Measurements from ENCODE around the gene COPS4. TPM values are rescaled to one million over a fixed set of nuclear protein-coding genes. Genes with fewer than 3 reads are reported as not detected.
A peak's percentile ranks its signal among the peaks of the same experiment; 100 is the strongest.
"Not testable (repeated sequence)": the region's sequence is repeated elsewhere in the genome, so short reads cannot be mapped to it uniquely, and the experiment has no call there.

Gene COPS4
- total RNA-seq, 4 donors from 2014 or later, result 34.3 to 116 (median 43.5) TPM

- Histone ChIP-seq H3K4me3 (no peak overlapping the region), H3K9me3 (no peaks in the 10 kb centered on the region), H3K36me3 (peaks cover 0 to 57% (median 0%) of the 10 kb centered on the region in 3 donors), H3K27me3 (no peaks in the 10 kb centered on the region), H3K27ac (no peak overlapping the region), H3K4me1 (no peaks in the 10 kb centered on the region)
- TF ChIP-seq, protein P1, sequence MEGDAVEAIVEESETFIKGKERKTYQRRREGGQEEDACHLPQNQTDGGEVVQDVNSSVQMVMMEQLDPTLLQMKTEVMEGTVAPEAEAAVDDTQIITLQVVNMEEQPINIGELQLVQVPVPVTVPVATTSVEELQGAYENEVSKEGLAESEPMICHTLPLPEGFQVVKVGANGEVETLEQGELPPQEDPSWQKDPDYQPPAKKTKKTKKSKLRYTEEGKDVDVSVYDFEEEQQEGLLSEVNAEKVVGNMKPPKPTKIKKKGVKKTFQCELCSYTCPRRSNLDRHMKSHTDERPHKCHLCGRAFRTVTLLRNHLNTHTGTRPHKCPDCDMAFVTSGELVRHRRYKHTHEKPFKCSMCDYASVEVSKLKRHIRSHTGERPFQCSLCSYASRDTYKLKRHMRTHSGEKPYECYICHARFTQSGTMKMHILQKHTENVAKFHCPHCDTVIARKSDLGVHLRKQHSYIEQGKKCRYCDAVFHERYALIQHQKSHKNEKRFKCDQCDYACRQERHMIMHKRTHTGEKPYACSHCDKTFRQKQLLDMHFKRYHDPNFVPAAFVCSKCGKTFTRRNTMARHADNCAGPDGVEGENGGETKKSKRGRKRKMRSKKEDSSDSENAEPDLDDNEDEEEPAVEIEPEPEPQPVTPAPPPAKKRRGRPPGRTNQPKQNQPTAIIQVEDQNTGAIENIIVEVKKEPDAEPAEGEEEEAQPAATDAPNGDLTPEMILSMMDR (IDR thresholded peaks at IDR 0.05), result no peak
- TF ChIP-seq POLR2A (IDR thresholded peaks at IDR 0.05), result no peak
- no peak for DNase-seq
Observed at GRCh38 chr4:83071116-83071515, 36.1 kb downstream of the COPS4 start.

GRCh38 chr4:83074086-83074704 lies 39.2 kb downstream of the COPS4 start:
- Histone ChIP-seq H3K27ac (no peak overlapping the region), H3K4me3 (no peak overlapping the region), H3K9me3 (no peaks in the 10 kb centered on the region), H3K27me3 (no peaks in the 10 kb centered on the region), H3K4me1 (no peaks in the 10 kb centered on the region), H3K36me3 (peaks cover 0 to 36% (median 0%) of the 10 kb centered on the region in 3 donors)
- DNase-seq, result peak in 2 of 3 donors; percentile 42 to 68
- no peak for TF ChIP-seq POLR2A (IDR thresholded peaks at IDR 0.05)
- TF ChIP-seq, protein P1 (IDR thresholded peaks at IDR 0.05), result peak; percentile 68 to 90 (median 88)

- H3K4me3 ChIP-seq, H3K27ac ChIP-seq, H3K4me1 ChIP-seq, H3K27me3 ChIP-seq, H3K9me3 ChIP-seq, DNase-seq: not testable (repeated sequence)
- peaks cover 0 to 30% (median 0%) of the 10 kb centered on the region in 3 donors for H3K36me3 ChIP-seq
Observed at GRCh38 chr4:83074783-83075182, 39.8 kb downstream of the COPS4 start.

DNA sequence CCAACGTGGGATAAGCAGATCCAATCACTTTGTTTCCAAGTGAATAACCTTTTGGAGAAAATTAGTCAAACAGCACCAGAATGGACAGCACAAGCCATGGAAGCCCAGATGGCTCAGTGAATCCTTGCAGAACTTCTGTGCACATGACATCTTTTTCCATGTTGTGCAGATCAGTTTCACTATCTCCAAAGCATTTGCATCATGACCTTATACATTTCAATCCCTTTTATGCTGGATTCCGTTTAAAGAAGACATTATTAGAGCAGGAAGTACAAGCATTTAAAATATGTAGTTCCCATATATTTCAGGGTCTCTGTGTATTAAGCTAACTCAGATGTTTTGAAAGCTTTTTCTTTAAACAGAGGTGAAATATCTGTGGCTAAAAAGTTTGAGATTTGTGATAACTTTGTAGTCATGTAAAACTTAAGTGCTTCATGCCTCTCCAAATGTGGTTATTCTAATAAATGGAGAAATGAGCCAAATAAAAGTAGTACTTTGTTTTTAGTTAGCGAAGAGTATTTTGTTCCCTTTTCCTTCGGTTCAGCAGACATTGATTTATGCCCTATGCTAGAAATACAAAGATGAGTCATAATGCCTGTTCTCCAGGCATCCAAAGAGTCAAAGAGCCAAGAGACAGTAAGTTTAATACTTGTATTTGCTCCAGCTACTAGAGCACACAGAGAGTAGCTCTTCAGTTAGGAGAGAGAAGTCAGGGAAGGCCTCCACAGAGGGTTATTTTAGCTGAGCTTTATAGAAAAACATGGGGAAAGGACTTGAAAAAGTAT lies 40.5 kb downstream of the COPS4 start:
- peaks cover 0 to 29% (median 0%) of the 10 kb centered on the region in 3 donors for H3K36me3 ChIP-seq
- no peaks in the 10 kb centered on the region for H3K4me1 ChIP-seq
- no peak for TF ChIP-seq POLR2A (IDR thresholded peaks at IDR 0.05)
- TF ChIP-seq, protein P1 (IDR thresholded peaks at IDR 0.05), result no peak
- no peaks in the 10 kb centered on the region for H3K9me3 ChIP-seq
- H3K4me3 ChIP-seq, result no peak overlapping the region
- no peak overlapping the region for H3K27ac ChIP-seq
- no peak for DNase-seq
- H3K27me3 ChIP-seq, result no peaks in the 10 kb centered on the region

DNA sequence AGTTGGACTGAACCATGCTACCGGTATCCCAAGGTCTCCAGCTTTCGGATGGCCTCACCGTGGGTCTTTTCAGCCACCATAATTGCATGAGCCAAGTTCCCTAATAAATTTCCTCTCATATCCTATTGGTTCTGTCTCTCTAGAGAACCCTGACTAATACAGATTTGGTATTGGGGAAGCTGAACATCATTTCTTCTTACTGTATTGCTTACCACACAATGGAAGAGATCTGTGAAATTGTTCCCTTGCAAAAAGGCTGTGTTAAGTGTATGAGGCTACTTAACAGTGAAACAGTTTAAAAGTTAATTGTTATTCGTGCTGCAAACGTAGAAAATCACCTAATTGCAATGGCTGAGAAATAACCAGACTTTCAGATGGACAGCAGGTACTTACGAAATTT lies 45.6 kb downstream of the COPS4 start:
- no peaks in the 10 kb centered on the region for H3K4me1 ChIP-seq
- TF ChIP-seq POLR2A (IDR thresholded peaks at IDR 0.05), result no peak
- TF ChIP-seq, protein P1 (IDR thresholded peaks at IDR 0.05), result no peak
- H3K4me3 ChIP-seq, result no peak overlapping the region
- DNase-seq, result no peak
- H3K27me3 ChIP-seq, result no peaks in the 10 kb centered on the region
- no peaks in the 10 kb centered on the region for H3K9me3 ChIP-seq
- peaks cover 0 to 12% (median 0%) of the 10 kb centered on the region in 3 donors for H3K36me3 ChIP-seq
- H3K27ac ChIP-seq, result no peak overlapping the region

GRCh38 chr4:83082777-83083176 lies 47.8 kb downstream of the COPS4 start:
- no peaks in the 10 kb centered on the region for H3K4me1 ChIP-seq
- no peak overlapping the region for H3K4me3 ChIP-seq

More at GRCh38 chr4:83082777-83083176, 47.8 kb downstream of the COPS4 start:
- Histone ChIP-seq H3K9me3 (no peaks in the 10 kb centered on the region), H3K27me3 (no peaks in the 10 kb centered on the region), H3K27ac (peak overlapping the region in 1 of 4 donors; percentile 60), H3K36me3 (peaks cover 0 to 4% (median 0%) of the 10 kb centered on the region in 3 donors)
- peak in 1 of 3 donors; percentile 57 for DNase-seq
- TF ChIP-seq POLR2A (IDR thresholded peaks at IDR 0.05), result no peak
- TF ChIP-seq, protein P1 (IDR thresholded peaks at IDR 0.05), result no peak

Data from Peyer's patch (tissue), 4 donors.